HepG2 (cell line): ENCODE results near the gene HNRNPUL2. TPM values are rescaled to one million over a fixed set of nuclear protein-coding genes. Genes with fewer than 3 reads are reported as not detected.
A peak's percentile ranks its signal among the peaks of the same experiment; 100 is the strongest.

Experiments
- ATF2 ChIP-seq: sonication (generic); formaldehyde crosslinking; IDR thresholded peaks from 2 replicates; pipeline ENCODE4 v1.4.0; 2020; ENCODE audit warnings: missing genetic modification reagents
- ELF1 ChIP-seq: sonication (generic); formaldehyde crosslinking; IDR thresholded peaks from 2 replicates; pipeline ENCODE4 v1.4.0; 2020; ENCODE audit warnings: missing genetic modification reagents
- HCFC1 ChIP-seq: fragments of 150-350 bp; IDR thresholded peaks from 2 replicates; pipeline ENCODE4 v1.6.1; 2014; ENCODE audit warnings: low read depth, low read length
- HNRNPH1 ChIP-seq: fragments of 200-400 bp; formaldehyde crosslinking; optimal IDR thresholded peaks from 2 replicates; pipeline ENCODE3; 2017; ENCODE audit warnings: mild to moderate bottlenecking, low read depth, low read length
- HNRNPLL ChIP-seq: fragments of 200-400 bp; formaldehyde crosslinking; IDR thresholded peaks from 2 replicates; pipeline ENCODE4 v1.6.1; 2017; ENCODE audit warnings: mild to moderate bottlenecking, low read depth, low read length; ENCODE audit not compliant: poor library complexity, severe bottlenecking
- KAT8 ChIP-seq: IDR thresholded peaks from 2 replicates; pipeline ENCODE4 v1.6.1; 2016; ENCODE audit warnings: missing genetic modification reagents, missing compliant biosample characterization
- KDM2A ChIP-seq: sonication (generic); formaldehyde crosslinking; IDR thresholded peaks from 2 replicates; pipeline ENCODE4 v1.4.0; 2020; ENCODE audit warnings: low read depth, missing genetic modification reagents, borderline replicate concordance
- LCORL ChIP-seq, 2 experiments: fragments of 450-650 bp in 1 of 2; sonication (generic) in 1 of 2; formaldehyde crosslinking in 1 of 2; IDR thresholded peaks; 2 replicates each; pipeline versions ENCODE4 v1.5.0 to v1.6.1; 2017 to 2020; ENCODE audit warnings: antibody characterized with exemption in 1 of 2, missing genetic modification reagents in 1 of 2
- MAZ ChIP-seq, 2 experiments: sonication (generic) in 1 of 2; formaldehyde crosslinking in 1 of 2; IDR thresholded peaks; 2 replicates each; pipeline versions ENCODE4 v1.5.0 to v1.6.1; 2012 to 2020; ENCODE audit warnings: low read depth in 2 of 2, mild to moderate bottlenecking in 2 of 2, borderline replicate concordance in 1 of 2, improper control_type of control experiment in 1 of 2, low read length in 1 of 2, missing genetic modification reagents in 1 of 2, moderate library complexity in 1 of 2
- PHF20 ChIP-seq: sonication (generic); formaldehyde crosslinking; IDR thresholded peaks from 2 replicates; pipeline ENCODE4 v1.5.0; 2020; ENCODE audit warnings: mild to moderate bottlenecking, missing genetic modification reagents
- POLR2AphosphoS5 ChIP-seq: IDR thresholded peaks from 2 replicates; pipeline ENCODE4 v1.6.1; 2012; ENCODE audit warnings: low read depth, low read length
- SOX6 ChIP-seq, 2 experiments: fragments of 450-650 bp in 1 of 2; sonication (generic) in 1 of 2; formaldehyde crosslinking in 1 of 2; IDR thresholded peaks; 2 replicates each; pipeline versions ENCODE4 v1.4.0 to v1.6.1; 2017 to 2020; ENCODE audit warnings: antibody characterized with exemption in 1 of 2, mild to moderate bottlenecking in 1 of 2, missing genetic modification reagents in 1 of 2
- TAF1 ChIP-seq: sonication (generic); formaldehyde crosslinking; IDR thresholded peaks from 2 replicates; pipeline ENCODE4 v1.4.0; 2020; ENCODE audit warnings: missing genetic modification reagents
- TEAD3 ChIP-seq: optimal IDR thresholded peaks from 2 replicates; pipeline ENCODE3; 2016; ENCODE audit warnings: borderline replicate concordance
- THAP9 ChIP-seq: sonication (generic); formaldehyde crosslinking; IDR thresholded peaks from 2 replicates; pipeline ENCODE4; 2020; ENCODE audit warnings: missing genetic modification reagents, mild to moderate bottlenecking, borderline replicate concordance
- ZFP36L1 ChIP-seq: sonication (generic); formaldehyde crosslinking; IDR thresholded peaks from 2 replicates; pipeline ENCODE4 v1.8.0; 2022; ENCODE audit warnings: mild to moderate bottlenecking, missing genetic modification reagents, moderate library complexity
- ZFY ChIP-seq: sonication (generic); formaldehyde crosslinking; IDR thresholded peaks from 2 replicates; pipeline ENCODE4 v1.4.0; 2020; ENCODE audit warnings: missing genetic modification reagents
- ZNF569 ChIP-seq: sonication (generic); formaldehyde crosslinking; IDR thresholded peaks from 2 replicates; pipeline ENCODE4 v1.5.0; 2020; ENCODE audit warnings: mild to moderate bottlenecking, missing genetic modification reagents, moderate library complexity, borderline replicate concordance
- ZNF574 ChIP-seq: sonication (generic); formaldehyde crosslinking; IDR thresholded peaks from 2 replicates; pipeline ENCODE4 v1.4.0; 2020; ENCODE audit warnings: missing genetic modification reagents
- ZNF724P ChIP-seq: sonication (generic); formaldehyde crosslinking; IDR thresholded peaks from 2 replicates; pipeline ENCODE4 v1.8.0; 2022; ENCODE audit warnings: missing genetic modification reagents, borderline replicate concordance
- polyA plus RNA-seq, 8 experiments: library from polyadenylated mRNA; depleted of rRNA in 3 of 8; stranded (reverse) in 7 of 8; unstranded in 1 of 8; fragments of >200 nt; fragmentation: Illumina TruSeq in 4 of 8; extraction: Trizol in 4 of 8; gene quantifications; 2 replicates each; pipeline versions ENCODE4 v1.2.1 to v1.2.3, GENCODE V29; 2011 to 2016; ENCODE audit warnings: low read depth in 4 of 8, missing spikeins in 1 of 8, mixed read lengths in 1 of 8; ENCODE audit not compliant: insufficient read depth in 1 of 8
- total RNA-seq, 5 experiments: library from RNA; depleted of rRNA; stranded (reverse); fragments of >200 nt; fragmentation: Illumina TruSeq; extraction: Trizol; gene quantifications; 2 replicates each; pipeline ENCODE4 v1.2.3, GENCODE V29; 2016; ENCODE audit warnings: low read depth in 1 of 5

The HNRNPUL2 gene
- total and polyA plus RNA-seq, 2 of the 13 experiments (the other 11 are each of a cell fraction or from before 2014, with no cell fraction given): 8.4 to 9.6 TPM

GRCh38 chr11:62753736-62754603 lies 26.7 kb upstream of the HNRNPUL2 start, which contains the start of gene ZBTB3 (continued):
- TF ChIP-seq ZFP36L1 (CRISPR knock-in tag) (no peak; the same call in 1 of the 2 replicates), THAP9 (CRISPR knock-in tag) (peak; percentile 82), HNRNPLL (peak; percentile 22), MAZ (IDR thresholded peaks at IDR 0.05; ENCODE audit: borderline replicate concordance, low read depth, low read length) (0 out of 2 replicates have a peak, but pooled peaks have one; percentile 8), MAZ (CRISPR knock-in tag; IDR thresholded peaks at IDR 0.05; ENCODE audit: low read depth) (no peak), ZNF724P (peak; percentile 8; the same call in 1 of the 2 replicates), ZFY (CRISPR knock-in tag) (peak; percentile 60), HNRNPH1 (no peak), TAF1 (CRISPR knock-in tag) (peak; percentile 64; the same call in 1 of the 2 replicates), POLR2AphosphoS5 (peak; percentile 57; the same call in 1 of the 2 replicates), SOX6 (IDR thresholded peaks at IDR 0.05) (no peak), SOX6 (CRISPR knock-in tag; IDR thresholded peaks at IDR 0.05) (peak; percentile 33), PHF20 (CRISPR knock-in tag) (peak; percentile 83), TEAD3 (CRISPR knock-in tag) (peak; percentile 13), KDM2A (CRISPR knock-in tag) (peak; percentile 34; the same call in 1 of the 2 replicates), ZNF569 (CRISPR knock-in tag) (no peak), ATF2 (CRISPR knock-in tag) (no peak), ELF1 (peak; percentile 80), LCORL (IDR thresholded peaks at IDR 0.05) (no peak), LCORL (CRISPR knock-in tag; IDR thresholded peaks at IDR 0.05) (peak; percentile 56), ZNF574 (CRISPR knock-in tag) (peak; percentile 26; the same call in 1 of the 2 replicates), HCFC1 (0 out of 2 replicates have a peak, but pooled peaks have one; percentile 27), KAT8 (peak; percentile 80)
